SK-N-MC (cell line): ENCODE results near the gene LY9.

Source experiments
- EZH2 ChIP-seq: fragments of 200-600 bp; sonication (generic); IDR thresholded peaks from one replicate; pipeline ENCODE4 v1.6.1; 2017; ENCODE audit warnings: antibody characterized with exemption
- FOXP2 ChIP-seq: optimal IDR thresholded peaks from 2 replicates; pipeline ENCODE3; 2011; ENCODE audit warnings: mild to moderate bottlenecking, moderate library complexity; ENCODE audit not compliant: insufficient read depth; ENCODE audit errors: extremely low read length, control extremely low read depth
- POLR2AphosphoS5 ChIP-seq: IDR thresholded peaks from 2 replicates; pipeline ENCODE4 v1.6.1; 2012; ENCODE audit warnings: mild to moderate bottlenecking, low read depth, low read length, borderline replicate concordance

DNA sequence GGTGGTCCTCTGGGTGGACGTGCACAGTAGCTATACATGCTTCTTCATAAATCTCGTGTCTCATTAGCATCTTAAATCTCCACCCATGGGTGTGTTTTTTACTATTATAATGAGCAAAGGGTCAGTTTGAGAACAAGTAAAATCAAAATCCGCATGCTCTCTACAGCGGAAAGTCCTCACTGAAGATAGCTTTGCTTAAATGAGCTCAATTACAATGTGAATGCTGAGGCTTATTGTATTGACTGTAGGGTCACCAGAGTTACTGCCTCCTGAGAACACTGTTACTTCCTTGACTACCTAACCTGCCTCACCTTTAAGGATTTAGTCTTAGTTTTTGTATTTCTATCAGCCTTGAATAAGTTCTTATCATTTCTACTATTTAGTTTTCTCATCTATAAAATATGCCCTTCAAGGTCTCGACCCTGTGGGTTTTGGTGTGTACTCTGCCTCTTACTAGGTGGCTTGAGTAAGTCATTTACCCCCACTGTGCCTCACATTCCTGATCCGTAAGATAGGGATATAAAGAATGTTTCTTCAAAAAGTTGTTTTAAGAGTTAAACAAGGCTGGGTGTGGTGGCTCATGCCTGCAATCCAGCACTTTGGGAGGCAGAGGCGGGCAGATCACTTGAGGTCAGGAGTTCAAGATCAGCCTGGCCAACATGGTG, 49.0 kb upstream of the LY9 start:
- TF ChIP-seq POLR2AphosphoS5 (no peak), EZH2 (no peak), FOXP2 (no peak)
